K562 (cell line): ENCODE results near the gene PLPP6. TPM values are rescaled to one million over a fixed set of nuclear protein-coding genes. Genes with fewer than 3 reads are reported as not detected.

Experiments
- ATAC-seq: fragments of 200-7000 bp; cut with Tn5 transposase; 3 replicates; pipeline ENCODE4 v1.9.1; 2020; ENCODE audit warnings: moderate library complexity
- BruUV-seq: library from RNA; stranded (reverse); fragments of 400-500 nt; replicated peaks from 2 replicates; lab custom pipeline; 2021; lab: Mats Ljungman, UMichigan
- CTCF ChIA-PET: fragments of 300-600 bp; formaldehyde crosslinking; extraction: SDS; loops from one replicate; lab custom pipeline; 2021; ENCODE audit warnings: low intra/inter-chr PET ratio; lab: Yijun Ruan, JAX
- POLR2A ChIA-PET: fragments of 300-600, 350-650 bp; sonication (Branson Sonifier 250); formaldehyde crosslinking; extraction: SDS; loops from one replicate; lab custom pipeline; 2021; ENCODE audit warnings: antibody characterized with exemption, inconsistent platforms; lab: Yijun Ruan, JAX
- DNase-seq, 4 experiments: peaks; one replicate each; pipeline versions ENCODE4 v3.0.0 to v3.0.0-alpha.2; 2011 to 2018; ENCODE audit warnings: low spot score in 3 of 4, mixed read lengths in 3 of 4; ENCODE audit errors: extremely low read depth in 1 of 4
- FAIRE-seq: peaks from 2 replicates; lab custom pipeline; 2011; peaks lifted over from hg19 to GRCh38; lab: Jason Lieb, UNC
- H2AFZ ChIP-seq: 2 replicates; pipeline ENCODE4 v1.6.0; 2011; ENCODE audit warnings: low read depth, low read length, control low read depth, inconsistent platforms
- H3K27ac ChIP-seq: fragments of 200-600 bp; 3 replicates; pipeline ENCODE4 v1.8.0; 2011; ENCODE audit warnings: low read depth, mild to moderate bottlenecking, control low read depth, inconsistent platforms, low read length, moderate library complexity, mixed read lengths; ENCODE audit errors: extremely low read depth
- H3K27me3 ChIP-seq, 2 experiments: fragments of 300-600 bp in 1 of 2; 2 replicates in 1 of 2; 3 replicates in 1 of 2; pipeline versions ENCODE4 v1.6.0 to v1.8.0; 2011; ENCODE audit warnings: inconsistent platforms in 2 of 2, low read length in 2 of 2, mild to moderate bottlenecking in 1 of 2, mixed read lengths in 1 of 2, moderate library complexity in 1 of 2; ENCODE audit not compliant: control insufficient read depth in 2 of 2, insufficient read depth in 2 of 2
- H3K36me3 ChIP-seq: fragments of 300-600 bp; 3 replicates; pipeline ENCODE4 v1.8.0; 2011; ENCODE audit warnings: mild to moderate bottlenecking, low read length, inconsistent platforms; ENCODE audit not compliant: control insufficient read depth, insufficient read depth
- H3K4me1 ChIP-seq, 2 experiments: fragments of 200-600 bp in 1 of 2; replicated peaks in 1 of 2; 2 replicates in 1 of 2; 3 replicates in 1 of 2; pipeline versions ENCODE4 v1.5.1 to v1.8.0; 2011; ENCODE audit warnings: inconsistent platforms in 2 of 2, low read length in 2 of 2, mild to moderate bottlenecking in 1 of 2, mixed read lengths in 1 of 2, moderate library complexity in 1 of 2; ENCODE audit not compliant: control insufficient read depth in 2 of 2, insufficient read depth in 2 of 2
- H3K4me2 ChIP-seq: 2 replicates; pipeline ENCODE4 v1.6.1; 2011; ENCODE audit warnings: low read length, control low read depth, inconsistent platforms, mixed read lengths; ENCODE audit not compliant: insufficient read depth
- H3K4me3 ChIP-seq: fragments of 200-600 bp; sonication (generic), shearing (Covaris generic); 2 replicates; pipeline ENCODE4 v1.5.1; 2016; ENCODE audit warnings: control low read depth, inconsistent platforms
- H3K79me2 ChIP-seq: fragments of 200-600 bp; 3 replicates; pipeline ENCODE4 v1.8.0; 2011; ENCODE audit warnings: low read length, inconsistent platforms; ENCODE audit not compliant: control insufficient read depth, insufficient read depth
- H3K9ac ChIP-seq, 2 experiments: 2 replicates each; pipeline versions ENCODE4 v1.6.0 to v1.6.1; 2011; ENCODE audit warnings: low read depth in 2 of 2, low read length in 2 of 2, control low read depth in 1 of 2, inconsistent platforms in 1 of 2, mild to moderate bottlenecking in 1 of 2, mixed read lengths in 1 of 2; ENCODE audit not compliant: insufficient read depth in 1 of 2
- H3K9me1 ChIP-seq: one replicate; pipeline ENCODE4 v1.6.0; 2011; ENCODE audit warnings: inconsistent platforms, mild to moderate bottlenecking, low read length, moderate library complexity; ENCODE audit not compliant: control insufficient read depth, insufficient read depth
- H3K9me3 ChIP-seq: replicated peaks from 2 replicates; pipeline ENCODE4 v1.5.1; 2011; ENCODE audit warnings: low read depth, low read length, inconsistent platforms; ENCODE audit not compliant: control insufficient read depth, insufficient read depth
- H4K20me1 ChIP-seq: replicated peaks from 2 replicates; pipeline ENCODE4 v1.6.1; 2011; ENCODE audit warnings: low read length, inconsistent platforms, mixed read lengths; ENCODE audit not compliant: control insufficient read depth, insufficient read depth
- CBX3 ChIP-seq, 2 experiments: IDR thresholded peaks; 1 replicate in 1 of 2; 2 replicates in 1 of 2; pipeline ENCODE4 v1.6.1; 2012; ENCODE audit warnings: inconsistent platforms in 2 of 2, low read length in 2 of 2, borderline replicate concordance in 1 of 2, control low read depth in 1 of 2
- CHAMP1 ChIP-seq: fragments of 450-650 bp; IDR thresholded peaks from 2 replicates; pipeline ENCODE4 v1.6.1; 2016; ENCODE audit warnings: mild to moderate bottlenecking
- ESRRB ChIP-seq: fragments of 250-450 bp; sonication (Bioruptor Pico); IDR thresholded peaks from 2 replicates; pipeline ENCODE4 v1.5.0; 2020; ENCODE audit warnings: mild to moderate bottlenecking, moderate library complexity, borderline replicate concordance
- GTF2A2 ChIP-seq: IDR thresholded peaks from 2 replicates; pipeline ENCODE4 v1.6.1; 2016; ENCODE audit warnings: mild to moderate bottlenecking, missing genetic modification characterization, missing compliant biosample characterization
- HBP1 ChIP-seq: fragments of 450-650 bp; formaldehyde crosslinking; IDR thresholded peaks from 2 replicates; pipeline ENCODE4 v1.4.0; 2022; ENCODE audit warnings: missing genetic modification characterization
- HDAC1 ChIP-seq, 2 experiments: fragments of 450-650 bp; IDR thresholded peaks; 2 replicates each; pipeline ENCODE4 v1.6.1; 2016 to 2017; ENCODE audit warnings: inconsistent platforms in 1 of 2, mild to moderate bottlenecking in 1 of 2, moderate library complexity in 1 of 2
- LARP7 ChIP-seq: fragments of 450-650 bp; IDR thresholded peaks from 2 replicates; pipeline ENCODE4 v1.6.1; 2016
- MCM7 ChIP-seq, 2 experiments: fragments of 450-650 bp; IDR thresholded peaks; 2 replicates each; pipeline ENCODE4 v1.6.1; 2016 to 2018
- MTA1 ChIP-seq: fragments of 450-650 bp; IDR thresholded peaks from 2 replicates; pipeline ENCODE4 v1.6.1; 2017; ENCODE audit warnings: borderline replicate concordance
- NR2C2 ChIP-seq, 2 experiments: fragments of 200-800 bp in 1 of 2; sonication (Bioruptor generic) in 1 of 2; sonication (generic) in 1 of 2; formaldehyde crosslinking in 1 of 2; IDR thresholded peaks; 2 replicates each; pipeline versions ENCODE4 v1.6.1 to v1.8.0; 2016 to 2022; ENCODE audit warnings: mild to moderate bottlenecking in 1 of 2, missing compliant biosample characterization in 1 of 2, missing genetic modification characterization in 1 of 2, missing genetic modification reagents in 1 of 2
- PCBP2 ChIP-seq: fragments of 200-400 bp; formaldehyde crosslinking; IDR thresholded peaks from 2 replicates; pipeline ENCODE4 v1.6.1; 2018; ENCODE audit warnings: low read length, low read depth, mild to moderate bottlenecking, moderate library complexity; ENCODE audit not compliant: poor library complexity, severe bottlenecking
- PHB2 ChIP-seq: fragments of 450-650 bp; IDR thresholded peaks from 2 replicates; pipeline ENCODE4 v1.6.1; 2017; ENCODE audit warnings: low read depth
- SOX6 ChIP-seq: fragments of 450-650 bp; IDR thresholded peaks from 2 replicates; pipeline ENCODE4 v1.6.1; 2014; ENCODE audit warnings: mild to moderate bottlenecking
- STAT6 ChIP-seq: sonication (generic); formaldehyde crosslinking; IDR thresholded peaks from 2 replicates; pipeline ENCODE4 v1.8.1; 2023; ENCODE audit warnings: mild to moderate bottlenecking, missing genetic modification reagents
- ZNF184 ChIP-seq: sonication (generic); formaldehyde crosslinking; IDR thresholded peaks from 2 replicates; pipeline ENCODE4 v1.5.0; 2020; ENCODE audit warnings: missing genetic modification reagents
- ZNF384 ChIP-seq: IDR thresholded peaks from 2 replicates; pipeline ENCODE4 v1.6.1; 2012; ENCODE audit warnings: low read depth, low read length, improper control_type of control experiment
- WGBS: fragments of 100-300 bp; shearing (Covaris generic); methylation state at CpG from one replicate; pipeline ENCODE4 v1.1.6; 2016; ENCODE audit warnings: low coverage, mixed read lengths; ENCODE audit not compliant: insufficient coverage; ENCODE audit errors: missing lambda C conversion rate; 5-methylcytosine and 5-hydroxymethylcytosine counted together
- in situ Hi-C: fragments of 300-500 bp; cut with MboI; formaldehyde crosslinking; loops from 4 replicates; pipeline ENCODE4 v1.15.0; 2018; ENCODE audit warnings: inconsistent platforms, mixed read lengths
- intact Hi-C: fragments of 100-400 bp; cut with micrococcal nuclease; formaldehyde crosslinking; loops from 2 replicates; pipeline ENCODE4 v1.14.2; 2022
- polyA plus RNA-seq, 8 experiments: library from polyadenylated mRNA; depleted of rRNA in 4 of 8; stranded (reverse) in 5 of 8; unstranded in 3 of 8; fragments of >200 nt; fragmentation: Nextera tagmentation in 2 of 8; fragmentation: Illumina TruSeq in 1 of 8; extraction: Ambion mirVana in 2 of 8; extraction: Trizol in 1 of 8; gene quantifications; 2 replicates each; pipeline versions ENCODE4 v1.2.1 to v1.2.3, GENCODE V29; 2011 to 2014; ENCODE audit warnings: inconsistent platforms in 1 of 8, missing spikeins in 1 of 8
- total RNA-seq, 7 experiments: library from RNA; depleted of rRNA in 6 of 7; stranded (reverse); fragments of >200 nt in 6 of 7; fragmentation: Illumina TruSeq in 2 of 7; extraction: Trizol in 2 of 7; gene quantifications; 2 replicates each; pipeline versions ENCODE4 v1.2.1 to v1.2.3, GENCODE V29; 2011 to 2021; ENCODE audit warnings: low replicate concordance in 1 of 7

The PLPP6 gene
- total and polyA plus RNA-seq, 9 of the 15 experiments (the other 6 are each of a cell fraction or from before 2014, with no cell fraction given) = 1.9 to 8.9 (median 5.6) TPM

- no peaks in the 10 kb centered on the region for H3K27me3 ChIP-seq
- no peak for FAIRE-seq
- intact Hi-C loops (no loop called here), in situ Hi-C loops (no loop called here)
- H3K9me1 ChIP-seq = no peaks in the 10 kb centered on the region
- H3K4me3 ChIP-seq = no peak overlapping the region
- ATAC-seq = peak; percentile 79
- no TSS peak for BruUV-seq
- H4K20me1 ChIP-seq = no peaks in the 10 kb centered on the region
- H3K4me1 ChIP-seq = peaks cover 3 to 20% of the 10 kb centered on the region in 2 experiments; a peak in 3 of 5 replicates
- peak overlapping the region; percentile 37; the same call in 1 of the 2 replicates for H3K4me2 ChIP-seq
- peaks cover 51% of the 10 kb centered on the region; the same call in 2 of the 3 replicates for H3K36me3 ChIP-seq
- DNase-seq = peak in 3 of 4 experiments; percentile 14 to 42 (median 38)
- CTCF ChIA-PET = no interaction called here
- no peak overlapping the region for H2AFZ ChIP-seq
- H3K9me3 ChIP-seq = no peaks in the 10 kb centered on the region
- H3K27ac ChIP-seq = peak overlapping the region; percentile 47; the same call in 1 of the 3 replicates
- H3K79me2 ChIP-seq = peaks cover 52% of the 10 kb centered on the region
- POLR2A ChIA-PET = interaction anchor here (0.6 to 1.0 kb wide), 2 partner anchors 14 to 179 kb away, joined by 3 read pairs; no protein-coding TSS in a partner anchor
- H3K9ac ChIP-seq = peak overlapping the region in 1 of 2 experiments; percentile 41; a peak in 1 of 4 replicates
- WGBS = 24% methylated on average over 4 of the region's 4 CpGs
- TF ChIP-seq MTA1 = 0 out of 2 replicates have a peak, but pooled peaks have one; percentile 22
- no peak for TF ChIP-seq MCM7 (IDR thresholded peaks at IDR 0.05)
- no peak for TF ChIP-seq PHB2
- TF ChIP-seq SOX6 = peak; percentile 19; the same call in 1 of the 2 replicates
- no peak for TF ChIP-seq LARP7
- TF ChIP-seq STAT6 = no peak
- TF ChIP-seq CHAMP1 = 0 out of 2 replicates have a peak, but pooled peaks have one; percentile 30
- TF ChIP-seq HBP1 = no peak
- TF ChIP-seq ESRRB (CRISPR knock-in tag) = no peak
- TF ChIP-seq GTF2A2 (tag) = no peak
- TF ChIP-seq PCBP2 = no peak
- no peak for TF ChIP-seq ZNF384
- no peak for TF ChIP-seq ZNF184 (CRISPR knock-in tag)
- no peak for TF ChIP-seq HDAC1 (IDR thresholded peaks at IDR 0.05)
- TF ChIP-seq NR2C2 (CRISPR knock-in tag; IDR thresholded peaks at IDR 0.05) = no peak
- TF ChIP-seq NR2C2 (tag; IDR thresholded peaks at IDR 0.05) = no peak
- no peak for TF ChIP-seq CBX3 (IDR thresholded peaks at IDR 0.05; ENCODE audit: borderline replicate concordance in 1 of 2, low read length in 2 of 2)
These were observed 24.0 kb downstream of the PLPP6 start for GRCh38 chr9:4686112-4686511.
